ENCODE results near the gene THUMPD2. TPM values are rescaled to one million over a fixed set of nuclear protein-coding genes. Genes with fewer than 3 reads are reported as not detected.

Gene THUMPD2
- total RNA-seq, 1 experiment from 2014 or later, result 14.8 TPM

DNA sequence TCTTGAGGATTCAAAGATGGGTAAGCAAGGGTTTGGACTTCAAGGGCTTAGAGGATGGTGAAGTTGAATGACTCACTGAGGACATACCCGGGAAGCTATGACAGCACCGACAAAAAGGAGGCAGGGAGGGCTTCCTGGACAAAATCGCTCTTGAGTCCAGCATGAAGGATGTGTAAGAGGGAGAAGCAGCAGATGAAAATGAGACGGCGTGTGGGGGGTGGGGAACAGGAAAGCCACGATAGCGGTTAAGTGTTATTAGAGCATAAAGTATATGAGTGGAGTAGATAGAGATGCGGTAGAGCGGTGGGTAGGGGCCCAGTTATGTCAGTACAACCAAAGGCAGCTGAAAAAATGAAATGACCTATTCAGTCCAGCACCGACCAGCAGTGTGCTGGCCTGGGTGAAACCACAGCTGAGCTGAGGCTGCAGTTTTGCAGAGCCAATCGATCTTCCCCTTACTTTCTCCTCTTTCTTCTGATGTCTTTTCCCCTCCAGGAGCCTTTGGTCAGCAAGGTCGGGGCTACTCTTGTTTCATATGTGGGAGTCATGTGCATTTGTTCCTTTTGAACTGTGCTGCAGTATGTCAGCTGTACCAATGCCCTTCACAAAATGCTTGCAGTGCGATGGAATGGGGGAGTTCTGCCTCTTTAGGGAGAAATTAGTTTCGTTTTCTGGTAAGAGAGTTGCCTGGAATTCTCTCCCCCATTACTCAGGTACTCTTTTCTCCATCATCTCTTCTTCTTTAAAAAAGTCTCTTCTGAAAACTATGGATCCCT lies 2.0 kb upstream of the THUMPD2 start:
- Histone ChIP-seq H3K36me3 (ENCODE audit: insufficient read depth, low read length, poor library complexity, severe bottlenecking) (peaks cover 7% of the 10 kb centered on the region), H3K27ac (ENCODE audit: low read depth, low read length, poor library complexity, severe bottlenecking) (no peak overlapping the region), H3K27me3 (replicated peaks; ENCODE audit: insufficient read depth, low read depth, low read length, poor library complexity) (no peaks in the 10 kb centered on the region), H3K9me3 (ENCODE audit: low read depth, low read length, poor library complexity, severe bottlenecking) (peaks cover 2% of the 10 kb centered on the region), H3K4me3 (ENCODE audit: low read depth, low read length, poor library complexity, severe bottlenecking) (no peak overlapping the region), H3K4me1 (ENCODE audit: insufficient read depth, low read length, poor library complexity, severe bottlenecking) (no peaks in the 10 kb centered on the region)
- TF ChIP-seq EZH2 (IDR thresholded peaks at IDR 0.05; ENCODE audit: borderline replicate concordance, low read depth, low read length, poor library complexity, severe bottlenecking), result no peak
- TF ChIP-seq, protein P1, sequence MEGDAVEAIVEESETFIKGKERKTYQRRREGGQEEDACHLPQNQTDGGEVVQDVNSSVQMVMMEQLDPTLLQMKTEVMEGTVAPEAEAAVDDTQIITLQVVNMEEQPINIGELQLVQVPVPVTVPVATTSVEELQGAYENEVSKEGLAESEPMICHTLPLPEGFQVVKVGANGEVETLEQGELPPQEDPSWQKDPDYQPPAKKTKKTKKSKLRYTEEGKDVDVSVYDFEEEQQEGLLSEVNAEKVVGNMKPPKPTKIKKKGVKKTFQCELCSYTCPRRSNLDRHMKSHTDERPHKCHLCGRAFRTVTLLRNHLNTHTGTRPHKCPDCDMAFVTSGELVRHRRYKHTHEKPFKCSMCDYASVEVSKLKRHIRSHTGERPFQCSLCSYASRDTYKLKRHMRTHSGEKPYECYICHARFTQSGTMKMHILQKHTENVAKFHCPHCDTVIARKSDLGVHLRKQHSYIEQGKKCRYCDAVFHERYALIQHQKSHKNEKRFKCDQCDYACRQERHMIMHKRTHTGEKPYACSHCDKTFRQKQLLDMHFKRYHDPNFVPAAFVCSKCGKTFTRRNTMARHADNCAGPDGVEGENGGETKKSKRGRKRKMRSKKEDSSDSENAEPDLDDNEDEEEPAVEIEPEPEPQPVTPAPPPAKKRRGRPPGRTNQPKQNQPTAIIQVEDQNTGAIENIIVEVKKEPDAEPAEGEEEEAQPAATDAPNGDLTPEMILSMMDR (conservative IDR thresholded peaks at IDR 0.05; ENCODE audit: low read depth, low read length), result no peak
- BruUV-seq (replicated peaks), result no TSS peak
- POLR2A ChIA-PET (ENCODE audit: low non-redundant PET), result no interaction called here
- DNase-seq (ENCODE audit: low spot score), result no peak
- CTCF ChIA-PET, result no interaction called here
- intact Hi-C loops (cut with micrococcal nuclease; ENCODE audit: unreplicated experiment), result no loop called here

DNA sequence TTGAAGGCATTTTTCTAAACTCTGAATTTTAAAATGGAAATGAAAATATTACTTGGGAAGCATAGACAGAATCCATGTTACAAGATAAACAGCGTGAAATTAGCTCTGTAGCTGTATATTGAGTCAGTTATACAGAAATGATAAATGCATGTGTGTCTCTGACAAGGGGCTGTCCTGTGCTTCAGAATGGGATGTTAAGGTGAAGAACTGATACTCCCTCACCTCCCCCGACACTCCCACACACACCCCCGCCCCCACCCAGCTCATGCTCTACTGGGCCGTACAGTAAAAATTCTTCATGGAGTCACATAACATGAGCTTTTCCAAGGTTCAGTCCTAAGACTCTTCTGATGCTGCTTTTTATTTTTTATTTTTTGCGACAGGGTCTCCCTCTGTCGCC lies 869 bp upstream of the THUMPD2 start:
- no peaks in the 10 kb centered on the region for H3K27me3 ChIP-seq (replicated peaks; ENCODE audit: insufficient read depth, low read depth, low read length, poor library complexity)
- DNase-seq (ENCODE audit: low spot score), result no peak
- peaks cover 7% of the 10 kb centered on the region for H3K36me3 ChIP-seq (ENCODE audit: insufficient read depth, low read length, poor library complexity, severe bottlenecking)
- peaks cover 2% of the 10 kb centered on the region for H3K9me3 ChIP-seq (ENCODE audit: low read depth, low read length, poor library complexity, severe bottlenecking)
- ChIA-PET CTCF (no interaction called here), POLR2A (ENCODE audit: low non-redundant PET) (no interaction called here)
- TF ChIP-seq EZH2 (IDR thresholded peaks at IDR 0.05; ENCODE audit: borderline replicate concordance, low read depth, low read length, poor library complexity, severe bottlenecking), result no peak
- TF ChIP-seq, protein P1 (conservative IDR thresholded peaks at IDR 0.05; ENCODE audit: low read depth, low read length), result no peak
- no peak overlapping the region for H3K4me3 ChIP-seq (ENCODE audit: low read depth, low read length, poor library complexity, severe bottlenecking)
- intact Hi-C loops (cut with micrococcal nuclease; ENCODE audit: unreplicated experiment), result no loop called here
- no peak overlapping the region for H3K27ac ChIP-seq (ENCODE audit: low read depth, low read length, poor library complexity, severe bottlenecking)
- BruUV-seq (replicated peaks), result no TSS peak
- no peaks in the 10 kb centered on the region for H3K4me1 ChIP-seq (ENCODE audit: insufficient read depth, low read length, poor library complexity, severe bottlenecking)

DNA sequence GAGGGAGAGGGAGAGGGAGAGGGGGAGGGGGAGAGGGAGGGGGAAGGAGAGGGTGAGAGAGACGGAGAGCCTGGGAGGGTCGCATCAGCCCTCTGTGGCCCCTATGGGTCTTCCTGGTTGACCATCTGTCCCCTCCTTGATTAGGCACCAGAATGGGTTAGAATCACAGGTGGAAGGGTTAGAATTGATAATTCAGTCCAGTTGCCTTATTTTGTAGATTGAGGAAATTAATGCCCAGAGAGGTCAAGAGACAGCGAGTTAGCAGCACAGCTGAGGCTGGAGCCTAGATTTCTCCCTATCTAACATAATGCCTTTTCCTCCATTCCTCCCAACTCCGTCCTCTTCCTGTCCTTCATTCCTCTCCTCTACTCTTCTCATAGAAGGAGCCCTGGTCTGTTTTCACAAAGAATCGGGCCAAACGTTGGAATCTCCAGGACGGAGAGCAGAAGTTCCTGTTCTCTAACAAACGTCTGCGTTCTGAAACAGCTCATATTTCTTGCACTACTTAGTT lies 338 bp upstream of the THUMPD2 start:
- ChIA-PET CTCF (no interaction called here), POLR2A (ENCODE audit: low non-redundant PET) (no interaction called here)
- Histone ChIP-seq H3K27me3 (replicated peaks; ENCODE audit: insufficient read depth, low read depth, low read length, poor library complexity) (no peaks in the 10 kb centered on the region), H3K4me1 (ENCODE audit: insufficient read depth, low read length, poor library complexity, severe bottlenecking) (no peaks in the 10 kb centered on the region), H3K9me3 (ENCODE audit: low read depth, low read length, poor library complexity, severe bottlenecking) (peaks cover 2% of the 10 kb centered on the region), H3K27ac (ENCODE audit: low read depth, low read length, poor library complexity, severe bottlenecking) (no peak overlapping the region), H3K36me3 (ENCODE audit: insufficient read depth, low read length, poor library complexity, severe bottlenecking) (peaks cover 7% of the 10 kb centered on the region), H3K4me3 (ENCODE audit: low read depth, low read length, poor library complexity, severe bottlenecking) (peak overlapping the region; percentile 61)
- TF ChIP-seq EZH2 (IDR thresholded peaks at IDR 0.05; ENCODE audit: borderline replicate concordance, low read depth, low read length, poor library complexity, severe bottlenecking), result no peak
- TF ChIP-seq, protein P1 (conservative IDR thresholded peaks at IDR 0.05; ENCODE audit: low read depth, low read length), result no peak
- no peak for DNase-seq (ENCODE audit: low spot score)
- BruUV-seq (replicated peaks), result no TSS peak
- intact Hi-C loops (cut with micrococcal nuclease; ENCODE audit: unreplicated experiment), result no loop called here

Measured in A673 (cell line).